Parathyroid adenoma (tissue), 2 donors: ENCODE data around the gene PDS5A.

Experiments used
- H2AFZ ChIP-seq: fragments of 300-600 bp; sonication (generic); one replicate; pipeline ENCODE4 v1.7.0; 2017; ENCODE audit warnings: antibody characterized with exemption, mild to moderate bottlenecking
- H3K27ac ChIP-seq: fragments of 300-600 bp; sonication (generic); one replicate; pipeline ENCODE4 v1.7.0; 2017
- H3K27me3 ChIP-seq: fragments of 300-600 bp; sonication (generic); one replicate; pipeline ENCODE4 v1.7.0; 2017; ENCODE audit warnings: low read length; ENCODE audit not compliant: control insufficient read depth, insufficient read depth
- H3K36me3 ChIP-seq: fragments of 300-600 bp; sonication (generic); one replicate; pipeline ENCODE4 v1.7.0; 2017; ENCODE audit warnings: low read length; ENCODE audit not compliant: control insufficient read depth, insufficient read depth
- H3K4me1 ChIP-seq: fragments of 300-600 bp; sonication (generic); one replicate; pipeline ENCODE4 v1.7.0; 2017; ENCODE audit warnings: control low read depth
- H3K4me2 ChIP-seq: fragments of 300-600 bp; sonication (generic); one replicate; pipeline ENCODE4 v1.7.0; 2017; ENCODE audit warnings: low read length
- H3K4me3 ChIP-seq: fragments of 300-600 bp; sonication (generic); one replicate; pipeline ENCODE4 v1.7.0; 2017; ENCODE audit warnings: low read depth, low read length
- H3K79me2 ChIP-seq: fragments of 300-600 bp; sonication (generic); one replicate; pipeline ENCODE4 v1.7.0; 2017; ENCODE audit warnings: control low read depth
- H3K9ac ChIP-seq: fragments of 300-600 bp; sonication (generic); one replicate; pipeline ENCODE4 v1.7.0; 2017; ENCODE audit warnings: mild to moderate bottlenecking
- H3K9me3 ChIP-seq: fragments of 300-600 bp; sonication (generic); one replicate; pipeline ENCODE4 v1.7.0; 2017; ENCODE audit warnings: low read length; ENCODE audit not compliant: control insufficient read depth
- CTCF ChIP-seq: fragments of 300-600 bp; sonication (generic); IDR thresholded peaks from one replicate; pipeline ENCODE4 v1.7.0; 2017; ENCODE audit warnings: antibody characterized with exemption, mild to moderate bottlenecking
- donor health status: primary hyperparathyroidism.

Gene PDS5A

GRCh38 chr4:39942507-39942906 is 35.2 kb downstream of the PDS5A start:
- Histone ChIP-seq H3K4me3 (no peak overlapping the region), H2AFZ (no peak overlapping the region), H3K27me3 (no peaks in the 10 kb centered on the region), H3K27ac (no peak overlapping the region), H3K9ac (no peak overlapping the region), H3K36me3 (no peaks in the 10 kb centered on the region), H3K79me2 (peaks cover 13% of the 10 kb centered on the region), H3K4me2 (no peak overlapping the region), H3K9me3 (no peaks in the 10 kb centered on the region), H3K4me1 (no peaks in the 10 kb centered on the region)
- no peak for TF ChIP-seq CTCF

DNA sequence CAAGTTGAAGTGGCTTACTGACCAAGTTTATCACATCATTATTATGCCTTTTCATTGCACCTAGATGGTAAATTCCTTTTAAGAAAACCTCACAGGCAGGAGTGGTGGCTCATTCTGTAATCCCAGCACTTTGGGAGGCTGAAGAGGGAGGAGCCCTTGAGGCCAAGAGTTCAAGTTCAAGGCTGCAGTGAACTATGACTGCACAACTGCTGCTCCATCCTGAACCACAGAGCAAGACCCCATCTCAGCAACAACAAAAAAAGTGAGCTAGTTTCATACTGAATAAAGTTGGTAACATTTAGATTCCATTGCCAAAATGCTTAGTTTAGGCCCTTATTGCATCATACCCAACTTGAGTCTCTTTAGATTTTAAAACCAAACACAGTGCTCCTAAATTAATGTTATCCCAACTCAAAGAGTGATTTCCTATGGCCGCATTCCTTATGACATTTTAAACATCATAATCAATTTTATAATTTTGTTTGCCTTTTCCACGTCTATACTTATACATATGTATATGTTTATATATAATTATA is 36.0 kb downstream of the PDS5A start:
- no peak overlapping the region for H3K9ac ChIP-seq
- no peaks in the 10 kb centered on the region for H3K27me3 ChIP-seq
- H3K9me3 ChIP-seq = no peaks in the 10 kb centered on the region
- no peaks in the 10 kb centered on the region for H3K36me3 ChIP-seq
- no peaks in the 10 kb centered on the region for H3K4me1 ChIP-seq
- no peak overlapping the region for H2AFZ ChIP-seq
- no peak overlapping the region for H3K4me2 ChIP-seq
- no peak overlapping the region for H3K27ac ChIP-seq
- H3K79me2 ChIP-seq = peaks cover 14% of the 10 kb centered on the region
- H3K4me3 ChIP-seq = no peak overlapping the region
- TF ChIP-seq CTCF = no peak

DNA sequence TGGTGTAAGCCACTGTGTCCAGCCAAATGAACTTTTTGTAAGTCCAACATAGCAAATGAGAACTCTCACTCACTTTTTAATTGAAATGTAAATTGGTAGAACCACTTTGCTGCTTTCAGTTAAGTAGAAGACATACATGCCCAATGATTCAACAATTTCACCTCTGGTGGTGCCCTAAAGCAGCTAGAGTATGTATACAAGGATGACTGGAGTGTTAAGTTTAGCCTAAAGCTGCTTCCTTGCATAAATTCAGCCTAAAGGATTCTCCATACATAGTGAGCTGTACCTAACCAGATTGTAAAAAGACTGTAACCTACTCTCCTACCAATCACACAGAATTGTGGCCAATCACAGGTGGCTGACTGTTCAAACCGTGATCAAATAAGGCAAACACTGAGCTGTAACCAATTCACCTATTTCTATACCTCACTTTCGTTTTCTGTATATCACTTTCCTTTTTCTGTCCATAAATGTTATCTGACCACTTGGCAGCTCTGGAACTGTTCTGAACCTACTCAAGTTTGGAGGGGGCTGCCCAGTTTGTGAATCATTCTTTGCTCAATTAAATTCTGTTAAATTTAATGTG is 39.9 kb downstream of the PDS5A start:
- H3K27ac ChIP-seq = no peak overlapping the region
- H3K4me3 ChIP-seq = no peak overlapping the region
- no peak overlapping the region for H2AFZ ChIP-seq
- TF ChIP-seq CTCF = no peak
- no peaks in the 10 kb centered on the region for H3K9me3 ChIP-seq
- H3K79me2 ChIP-seq = peaks cover 16% of the 10 kb centered on the region
- no peak overlapping the region for H3K9ac ChIP-seq
- no peaks in the 10 kb centered on the region for H3K4me1 ChIP-seq
- no peaks in the 10 kb centered on the region for H3K27me3 ChIP-seq
- H3K36me3 ChIP-seq = no peaks in the 10 kb centered on the region
- no peak overlapping the region for H3K4me2 ChIP-seq

- no peak for TF ChIP-seq CTCF
- H2AFZ ChIP-seq = no peak overlapping the region
- no peaks in the 10 kb centered on the region for H3K4me1 ChIP-seq
- no peak overlapping the region for H3K4me2 ChIP-seq
- no peak overlapping the region for H3K27ac ChIP-seq
- H3K79me2 ChIP-seq = peaks cover 11% of the 10 kb centered on the region
- H3K9me3 ChIP-seq = no peaks in the 10 kb centered on the region
- H3K4me3 ChIP-seq = no peak overlapping the region
- H3K36me3 ChIP-seq = no peaks in the 10 kb centered on the region
- H3K27me3 ChIP-seq = no peaks in the 10 kb centered on the region
- H3K9ac ChIP-seq = no peak overlapping the region
Measured at GRCh38 chr4:39936565-39937418, 40.9 kb downstream of the PDS5A start.
